NOMO-1 treated with dmso at 0.1 percent for 144 hours (cell line): ENCODE data around the gene CLK4.

Source experiments
- DNase-seq: peaks from one replicate; lab custom pipeline; 2025; ENCODE audit not compliant: unreplicated experiment; lab: John Stamatoyannopoulos, UW

The CLK4 gene

DNA sequence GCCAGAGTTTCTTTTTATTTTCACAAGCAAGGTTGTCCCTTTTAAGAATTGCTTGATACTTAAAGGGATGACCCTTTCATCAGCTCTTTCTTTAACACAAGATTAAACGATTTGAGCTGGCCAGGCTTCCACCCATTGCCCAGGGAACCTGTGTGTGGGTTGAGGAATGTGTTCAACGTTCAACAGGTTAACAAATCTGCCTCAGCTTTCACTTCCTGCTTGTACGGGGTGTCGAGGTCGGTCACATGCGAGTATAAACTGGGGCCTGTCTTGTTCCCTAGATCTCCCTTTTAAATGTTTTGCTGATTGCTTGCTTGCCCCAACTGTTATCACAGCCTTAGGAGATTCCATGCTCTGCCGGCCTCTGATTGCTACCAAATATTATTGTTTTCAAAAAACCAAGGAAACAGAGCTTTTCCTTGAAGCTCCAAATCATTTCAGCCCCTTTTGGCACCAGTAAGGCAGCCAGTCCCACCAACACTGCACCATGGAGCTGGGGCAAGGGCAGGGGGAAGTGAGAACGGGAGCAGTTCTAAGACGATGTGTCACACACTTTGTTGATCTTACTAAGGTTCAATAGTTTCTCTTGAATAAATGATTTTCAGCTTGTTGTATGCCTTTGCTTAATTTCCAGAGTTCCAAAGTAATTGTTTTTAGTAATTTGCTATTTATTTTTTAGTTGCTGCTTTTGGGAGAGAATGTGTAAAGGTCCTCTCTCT lies 10.7 kb upstream of the CLK4 start:
- DNase-seq, result peak; percentile 18

DNA sequence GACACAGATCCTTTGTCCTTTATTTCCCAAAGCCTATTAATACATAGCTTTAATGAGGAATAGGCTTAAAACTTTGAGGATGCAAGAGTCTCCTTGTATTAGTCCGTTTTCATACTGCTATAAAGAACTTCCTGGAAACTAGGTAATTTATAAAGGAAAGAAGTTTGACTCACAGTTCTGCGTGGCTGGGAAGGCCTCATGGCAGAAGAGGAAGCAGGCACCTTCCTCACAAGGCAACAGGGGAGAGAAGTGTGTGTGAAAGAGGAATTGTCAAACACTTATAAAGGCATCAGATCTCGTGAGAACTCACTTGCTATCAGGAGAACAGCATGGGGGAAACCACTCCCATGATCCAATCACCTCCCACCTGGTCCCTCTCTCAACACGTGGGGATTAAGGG lies 5.4 kb upstream of the CLK4 start:
- no peak for DNase-seq

DNA sequence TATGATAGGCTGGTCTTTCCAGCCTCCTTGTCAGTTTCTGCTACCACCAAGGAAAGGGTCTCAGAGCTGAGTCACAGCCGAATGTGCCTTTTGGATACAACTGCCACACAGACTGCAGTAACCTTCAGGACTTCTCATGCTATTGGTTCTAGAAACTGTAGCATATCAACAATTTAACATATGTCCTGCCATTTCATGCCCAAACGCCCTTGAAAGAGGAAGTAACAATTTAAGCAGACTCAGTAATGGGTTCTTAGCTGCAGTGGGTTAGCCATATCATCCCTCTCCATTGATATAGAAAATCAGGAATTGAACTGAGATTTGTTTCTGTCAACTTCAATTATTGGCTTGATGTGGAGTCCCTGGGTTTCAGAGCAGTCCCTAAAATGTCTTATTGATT lies 4.1 kb upstream of the CLK4 start:
- no peak for DNase-seq

DNA sequence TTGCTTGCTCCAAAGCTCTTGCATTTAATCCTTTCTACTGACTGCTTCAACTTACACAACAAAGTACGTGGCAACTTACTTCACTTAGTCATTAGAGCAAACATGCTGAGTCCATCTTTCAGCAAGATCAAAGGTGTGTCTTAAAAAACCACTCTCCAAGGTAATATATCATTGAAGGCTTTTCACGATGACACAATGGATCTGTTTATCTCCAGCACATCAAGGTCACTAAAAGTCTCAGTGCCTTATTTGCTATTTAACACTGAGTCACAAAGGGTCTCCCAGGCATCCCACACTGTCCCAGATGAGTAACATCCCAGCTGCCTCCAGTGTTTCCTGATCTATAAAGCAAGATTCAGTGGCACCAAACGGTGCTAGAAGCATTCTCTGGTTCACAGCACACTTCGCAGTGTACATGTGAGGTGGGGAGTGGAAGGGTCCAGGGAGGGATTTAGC lies 3.7 kb upstream of the CLK4 start:
- no peak for DNase-seq

DNA sequence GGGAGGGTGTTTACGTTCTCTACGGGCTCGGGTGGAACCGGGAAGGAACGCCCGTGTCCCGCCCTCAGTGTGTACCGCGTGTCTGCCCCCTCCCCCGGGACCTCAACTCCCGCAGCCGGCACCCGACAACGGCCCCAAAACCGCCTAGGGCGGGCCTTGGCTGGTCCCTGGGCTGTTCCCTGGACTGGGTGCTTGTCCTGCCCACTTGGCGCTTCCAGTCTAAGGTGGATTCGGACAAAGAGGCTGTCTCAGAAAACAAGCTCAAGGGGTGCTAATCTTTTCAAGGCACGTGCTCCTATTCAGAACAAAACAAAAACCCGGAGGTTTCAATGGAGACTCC lies 379 bp upstream of the CLK4 start:
- no peak for DNase-seq

DNA sequence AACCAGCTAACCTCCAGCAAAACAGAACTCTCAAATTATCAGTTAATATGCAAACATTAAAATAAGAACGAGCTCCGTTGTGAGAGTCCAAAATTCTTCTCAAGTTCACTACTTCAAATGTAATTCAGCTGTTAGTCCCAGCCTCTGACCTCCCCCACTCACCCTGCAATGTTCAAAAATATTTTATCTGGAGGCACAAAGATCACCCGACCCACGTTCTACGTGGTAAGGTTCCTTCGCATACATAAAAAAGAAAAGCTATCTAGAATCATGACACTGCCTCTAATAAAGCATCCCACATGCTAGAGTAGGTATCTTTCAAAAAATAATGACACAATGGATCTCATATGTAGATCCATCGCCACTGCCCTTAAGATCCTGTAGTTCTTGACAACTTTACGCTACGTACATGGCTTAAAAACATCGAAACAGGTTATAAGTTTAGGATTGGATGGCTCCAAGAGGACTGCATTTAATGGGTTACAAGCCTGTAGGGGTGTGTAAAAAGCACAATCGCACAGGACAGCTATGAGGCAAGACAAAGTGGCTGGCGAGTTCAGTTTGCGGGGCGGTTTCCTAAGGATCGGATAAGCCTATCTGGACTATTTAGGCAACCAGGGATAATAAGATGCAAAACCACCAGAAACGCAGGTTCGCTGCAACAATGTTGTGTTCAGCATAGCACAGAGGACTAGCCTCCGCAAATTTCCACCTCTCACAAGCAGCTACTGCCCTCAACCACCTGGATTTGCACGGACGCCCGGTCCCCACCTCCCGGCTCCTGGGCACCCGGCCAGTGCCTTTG lies 969 bp downstream of the CLK4 start:
- no peak for DNase-seq

DNA sequence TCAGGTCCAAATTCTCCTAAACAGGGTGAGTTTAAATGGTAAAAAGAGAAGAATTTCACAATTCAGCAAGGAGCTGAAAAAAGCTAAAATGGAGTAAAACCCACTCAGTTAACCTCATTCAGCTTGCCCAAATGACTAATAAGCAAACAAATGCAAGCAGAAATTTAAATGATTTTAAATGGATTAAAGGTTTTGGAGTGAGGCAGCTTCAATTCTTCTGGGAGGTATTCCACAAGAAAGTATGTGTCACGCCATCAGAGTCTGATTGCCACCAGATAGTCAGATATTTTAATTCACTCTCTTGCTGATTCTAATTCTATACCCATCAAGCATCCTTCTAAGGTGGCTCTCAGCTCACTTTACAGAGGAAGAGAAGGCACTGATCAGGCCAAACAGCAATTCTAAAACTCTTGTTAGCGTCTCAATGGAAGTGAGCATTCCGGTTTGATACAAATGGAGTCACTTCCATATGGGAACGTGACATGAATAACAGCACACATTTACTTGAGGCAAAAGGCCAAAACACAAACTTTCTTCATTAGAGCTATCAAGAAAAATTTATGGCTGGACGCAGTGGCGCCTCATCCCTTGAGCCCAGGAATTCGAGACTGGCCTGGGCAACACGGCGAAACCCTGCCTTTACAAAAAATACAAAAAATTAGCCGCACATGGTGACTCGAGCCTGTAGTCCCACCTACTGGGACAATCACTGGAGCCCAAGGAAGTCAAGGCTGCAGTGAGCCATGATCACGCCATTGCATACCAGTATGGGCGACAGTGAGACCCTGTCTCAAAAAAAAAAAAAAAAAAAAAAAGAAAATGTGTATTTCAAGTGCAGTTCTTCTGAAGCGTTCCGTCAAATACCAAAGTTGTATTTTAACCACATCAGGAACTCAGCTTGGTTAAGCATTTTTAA lies 2.0 kb downstream of the CLK4 start:
- no peak for DNase-seq

DNA sequence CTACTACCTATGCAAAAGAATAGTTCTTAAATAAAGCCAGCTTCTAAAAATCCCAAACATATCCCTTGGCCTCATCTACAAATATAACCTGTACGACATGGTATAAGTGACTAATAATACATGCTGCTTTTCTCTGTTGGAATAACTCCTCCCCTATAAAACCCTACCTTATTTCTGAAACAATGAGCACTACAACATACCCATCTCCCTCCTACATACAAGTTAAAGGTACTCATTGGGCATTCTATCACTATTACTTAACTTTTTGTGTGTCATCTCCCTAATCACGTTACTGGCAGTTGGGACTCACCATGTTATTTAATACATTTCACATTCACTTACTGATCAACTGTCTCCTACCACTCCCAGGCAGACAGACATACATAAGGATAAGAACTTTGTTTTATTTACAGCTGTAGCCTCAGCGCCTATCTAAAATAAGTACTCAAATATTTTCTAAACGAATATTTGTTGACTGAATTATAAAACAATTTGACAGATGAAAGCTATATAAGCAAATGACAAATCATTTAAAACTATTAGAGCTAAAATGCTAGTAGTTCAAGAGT lies 4.1 kb downstream of the CLK4 start:
- no peak for DNase-seq

DNA sequence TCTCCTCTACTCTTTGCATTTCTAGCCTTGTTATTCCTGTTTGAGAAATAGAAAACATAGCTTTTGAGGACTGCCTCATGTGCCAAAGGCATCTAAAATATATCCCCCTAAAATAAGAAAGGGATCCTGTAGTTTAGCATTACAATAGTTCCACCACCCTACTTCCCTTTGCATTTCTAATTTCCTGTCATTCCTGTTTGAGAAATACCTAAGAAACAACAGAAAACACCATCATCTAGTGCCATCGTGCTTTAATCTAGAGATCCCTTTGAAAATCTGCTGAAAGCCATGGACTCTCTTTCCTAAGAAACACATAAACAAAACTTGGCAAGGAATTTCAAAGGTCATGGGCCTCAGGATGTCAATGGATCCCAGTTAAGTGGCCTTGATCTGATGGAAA lies 7.5 kb downstream of the CLK4 start:
- DNase-seq, result no peak

DNA sequence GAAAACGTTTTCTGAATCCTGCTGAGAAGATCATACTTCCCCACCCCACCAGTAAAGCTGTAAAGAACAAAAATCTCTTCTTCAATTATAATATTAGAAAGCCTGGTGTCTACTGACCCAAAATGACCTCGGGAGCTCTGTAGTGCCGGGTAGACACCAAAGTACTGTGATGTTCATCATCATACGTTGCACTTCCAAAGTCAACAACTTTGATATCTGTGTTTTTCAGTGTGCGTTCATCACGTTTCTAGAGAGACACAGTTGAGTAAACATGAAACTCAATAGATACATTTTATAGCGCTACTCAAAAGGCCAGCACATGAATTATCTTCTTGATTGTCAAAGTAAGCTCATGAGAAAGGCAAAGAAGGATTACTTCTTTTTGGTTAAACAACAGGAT lies 14.6 kb downstream of the CLK4 start:
- DNase-seq, result no peak

DNA sequence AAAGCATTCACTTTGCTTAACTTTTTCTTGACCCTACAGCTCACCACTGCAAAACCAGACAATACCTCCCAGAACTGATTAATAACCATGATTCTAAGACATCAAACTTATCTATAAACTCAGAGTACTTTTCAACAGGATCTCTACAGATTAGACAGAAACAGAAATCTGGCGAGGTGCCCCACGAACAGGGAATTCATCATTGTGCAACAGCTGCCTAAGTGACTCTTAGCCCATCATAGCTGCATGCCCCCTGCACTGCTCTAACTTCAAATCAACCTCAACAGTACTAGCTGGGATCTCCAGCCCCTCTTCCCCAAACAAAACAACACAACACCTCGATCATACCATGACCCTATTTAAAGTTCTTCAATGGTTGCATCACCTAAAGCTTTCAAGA lies 20.6 kb downstream of the CLK4 start:
- DNase-seq, result no peak

DNA sequence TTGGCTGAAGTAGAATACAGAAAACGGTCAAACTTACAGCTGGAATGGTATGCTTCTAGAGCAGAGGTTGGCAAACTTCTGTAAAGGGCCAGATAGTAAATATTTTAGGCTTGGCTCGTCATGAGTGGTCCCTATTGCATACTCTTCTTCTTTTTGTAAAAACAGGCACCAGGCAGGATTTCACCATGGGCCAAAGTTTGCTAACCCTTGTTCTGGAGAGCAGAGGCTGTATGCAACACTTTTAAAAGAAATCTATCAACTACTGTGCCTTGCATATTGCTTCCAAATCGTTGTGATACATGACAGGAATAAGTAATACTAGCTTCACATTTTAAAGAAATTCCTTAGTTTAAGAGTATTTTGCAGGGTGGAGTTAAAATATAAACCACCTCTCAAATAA lies 21.1 kb downstream of the CLK4 start:
- DNase-seq, result no peak

DNA sequence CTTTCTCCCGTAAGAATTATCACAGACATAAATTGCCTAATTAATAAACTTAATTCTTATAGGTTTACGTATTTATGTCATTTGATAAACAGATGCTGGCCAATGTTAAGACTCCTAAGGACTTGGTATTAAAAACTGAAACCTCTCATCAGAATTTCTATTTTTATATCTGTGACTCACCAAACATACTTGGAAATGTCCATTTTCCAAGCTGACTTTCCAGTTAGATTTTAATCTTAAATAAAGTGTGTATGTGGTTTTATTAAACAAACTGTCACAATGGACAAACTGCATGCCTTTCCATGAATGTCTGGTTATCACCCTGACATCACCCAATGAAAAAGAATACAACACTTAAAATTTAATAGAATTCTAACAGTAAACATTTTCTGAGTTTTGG lies 24.1 kb downstream of the CLK4 start:
- no peak for DNase-seq

DNA sequence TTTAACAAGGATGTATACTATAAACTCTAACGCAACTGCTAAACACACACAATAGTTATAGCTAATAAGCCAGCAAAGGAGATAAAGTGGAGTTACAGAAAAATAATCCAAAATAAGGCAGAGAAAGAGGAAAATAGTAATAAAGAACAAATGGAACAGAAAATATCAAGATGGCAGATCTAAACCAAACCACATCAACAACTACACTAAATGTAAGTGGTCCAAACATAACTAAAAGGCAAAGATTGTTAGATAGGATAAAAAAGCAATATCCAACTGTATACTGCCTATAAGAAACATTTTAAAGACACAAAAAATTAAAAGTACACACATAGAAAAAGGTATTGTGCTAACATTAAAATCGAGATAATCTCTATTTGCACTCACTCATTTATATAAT lies 31.1 kb downstream of the CLK4 start:
- no peak for DNase-seq

DNA sequence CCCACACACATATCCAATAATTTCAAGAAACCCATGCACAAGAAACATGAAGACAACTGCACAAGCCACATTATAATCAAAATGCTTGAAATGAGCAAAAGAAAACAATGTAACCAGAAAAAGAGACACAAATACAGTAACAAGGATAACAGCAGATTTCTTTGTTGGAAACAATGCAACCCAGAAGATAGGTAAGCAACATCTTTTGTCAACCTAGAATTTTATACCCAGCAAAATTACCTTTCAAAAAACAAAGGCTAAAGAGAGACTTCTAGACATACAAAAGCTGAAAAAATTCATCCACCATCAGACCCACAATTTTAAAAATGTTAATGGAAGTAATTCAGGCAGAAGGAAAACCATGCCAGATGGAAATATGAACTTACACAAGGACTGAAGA lies 31.7 kb downstream of the CLK4 start:
- DNase-seq, result no peak

DNA sequence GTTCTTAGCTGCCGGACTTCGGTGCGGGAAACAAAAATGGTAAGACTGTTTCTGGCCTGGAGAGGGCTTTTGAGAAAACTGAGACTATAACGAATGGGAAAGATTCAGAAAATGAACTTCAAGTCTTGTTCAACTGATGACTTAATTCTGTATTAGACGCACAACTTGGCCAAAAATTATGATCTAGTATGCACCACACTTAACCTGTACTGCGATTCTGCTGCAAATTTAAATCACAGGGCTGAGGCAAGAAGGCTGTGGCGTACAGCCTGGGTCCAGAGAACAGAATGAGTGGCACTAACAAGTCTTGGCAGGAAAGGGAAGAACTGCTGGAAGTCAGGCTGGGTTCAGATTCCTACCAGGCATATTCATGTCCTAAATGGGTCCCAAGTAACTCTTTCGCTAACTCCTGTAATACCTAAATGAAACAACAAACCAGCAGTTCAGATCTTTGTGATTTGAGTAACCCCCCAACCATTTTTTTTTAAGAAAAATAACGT lies 35.9 kb downstream of the CLK4 start:
- DNase-seq, result no peak

DNA sequence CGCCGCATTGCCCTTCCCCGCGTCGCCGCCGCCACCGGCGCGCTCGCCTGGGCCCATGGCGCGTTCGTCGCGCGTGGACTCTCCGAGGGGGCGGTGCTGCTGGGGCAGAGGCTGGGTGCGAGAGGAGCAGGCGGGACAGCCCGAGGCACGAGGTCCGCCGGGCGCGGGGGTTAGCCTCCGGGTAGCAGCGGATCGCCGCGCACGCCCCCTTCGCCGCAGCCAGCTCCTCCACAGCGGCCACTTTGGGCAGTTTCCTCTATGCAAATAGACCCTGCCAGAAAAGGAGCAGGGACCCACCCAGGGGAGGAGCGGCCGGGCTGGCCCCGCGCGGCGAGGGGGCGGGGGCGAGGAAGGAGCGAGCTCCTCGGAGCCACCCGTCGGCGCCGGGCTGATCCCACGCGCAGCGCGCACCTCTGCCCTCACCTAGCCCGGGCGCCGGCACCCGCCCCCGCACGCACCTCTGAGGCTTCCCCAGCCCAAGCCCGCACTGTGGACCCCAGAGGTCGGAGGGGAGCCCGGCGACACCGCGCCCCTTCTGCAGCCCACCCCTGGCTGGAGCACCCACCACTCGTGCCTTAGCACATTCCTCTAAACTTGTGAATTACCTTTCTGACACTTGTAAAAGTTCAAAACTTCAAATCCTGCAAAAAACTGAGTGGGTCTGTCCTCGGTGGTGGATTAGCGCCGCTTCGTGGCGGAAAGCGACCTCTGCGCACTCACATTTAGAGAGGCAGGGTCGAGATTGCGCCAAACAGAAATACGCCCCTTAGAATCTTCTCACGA lies 36.5 kb downstream of the CLK4 start, which contains the start of gene COL23A1:
COL23A1 (minus strand) TSS at position 253 of the 783 bp plus-strand sequence.
- DNase-seq, result peak; percentile 84

DNA sequence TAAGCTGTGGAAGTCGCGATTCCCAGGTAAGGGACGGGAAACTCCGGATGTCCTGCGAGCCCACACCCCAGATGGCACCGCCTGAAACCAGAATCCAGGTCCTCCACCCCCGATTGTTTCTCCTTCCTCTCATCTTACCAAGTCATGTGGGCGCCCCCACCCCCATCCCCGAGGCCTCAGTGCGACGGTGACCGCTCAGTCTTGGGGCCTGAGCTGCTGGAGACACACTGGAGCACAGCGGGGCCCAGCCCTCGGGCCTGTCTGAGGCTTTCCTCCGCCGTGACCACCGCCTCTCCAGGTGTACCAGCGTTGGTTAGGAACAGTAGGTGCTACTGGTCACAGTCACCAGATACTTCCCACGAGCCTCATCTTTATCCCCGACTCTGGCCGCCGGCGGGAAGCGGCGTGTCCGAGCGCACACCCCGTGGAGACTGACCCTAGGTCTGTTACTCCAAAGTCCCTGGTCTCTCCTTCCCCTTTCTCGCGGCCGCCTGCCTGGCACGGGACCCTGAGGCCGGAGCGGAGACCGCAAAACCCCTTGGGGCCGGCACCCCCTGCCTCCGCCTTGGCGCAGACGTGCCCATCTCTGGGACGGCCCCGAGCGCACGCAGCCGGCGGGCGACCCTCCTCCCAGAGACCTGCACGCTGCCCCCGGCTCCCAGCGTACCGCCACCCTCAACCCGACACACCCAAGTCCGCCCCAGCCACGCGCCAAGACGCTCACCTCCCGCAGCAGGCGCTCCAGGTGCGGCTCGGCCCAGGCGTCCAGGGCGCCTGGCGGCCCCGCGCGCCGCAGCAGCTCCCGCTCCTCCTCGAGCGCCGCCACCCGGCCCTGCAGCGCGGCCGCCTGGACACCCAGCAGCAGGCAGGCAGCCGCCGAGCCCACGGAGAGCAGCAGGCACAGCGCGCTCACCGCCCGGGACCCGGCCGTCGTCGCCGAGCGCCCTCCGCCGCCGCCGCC lies 37.4 kb downstream of the CLK4 start:
- DNase-seq, result peak; percentile 30

DNA sequence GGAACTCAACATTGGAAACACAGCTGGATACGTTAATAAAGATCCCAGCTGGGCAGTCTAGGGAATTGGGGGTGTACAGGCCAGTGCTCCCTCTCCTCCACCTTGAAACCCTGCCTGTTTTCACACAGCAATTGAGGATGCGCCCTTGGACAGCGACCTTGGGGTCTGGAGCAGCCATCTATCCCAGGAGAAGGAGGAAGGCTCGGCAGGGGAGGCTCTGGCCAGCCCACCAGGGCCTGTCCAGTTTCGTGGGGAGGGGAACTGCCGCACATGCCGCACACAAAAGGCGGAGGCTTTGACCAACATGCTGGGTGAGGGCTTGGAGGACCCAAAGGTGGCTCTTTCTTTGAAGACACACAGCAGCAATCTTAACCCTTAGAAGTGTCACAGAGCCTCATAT lies 38.1 kb downstream of the CLK4 start:
- DNase-seq, result no peak
